ENCODE data around the gene ACLY.
"Not testable (repeated sequence)": the region's sequence is repeated elsewhere in the genome, so short reads cannot be mapped to it uniquely, and the experiment has no call there.

Gene ACLY

GRCh38 chr17:41888332-41888965, 30.3 kb downstream of the ACLY start:
- no peak for TF ChIP-seq CTCF (conservative IDR thresholded peaks at IDR 0.05; ENCODE audit: low read depth, low read length)
- DNase-seq (ENCODE audit: low read depth) = no peak
- H3K4me3 ChIP-seq (ENCODE audit: low read length) = no peak overlapping the region

- DNase-seq (ENCODE audit: low read depth) = no peak
- TF ChIP-seq CTCF (conservative IDR thresholded peaks at IDR 0.05; ENCODE audit: low read depth, low read length) = peak; percentile 17
- no peak overlapping the region for H3K4me3 ChIP-seq (ENCODE audit: low read length)
These were observed 33.0 kb downstream of the ACLY start for GRCh38 chr17:41885733-41886132.

- no peak overlapping the region for H3K4me3 ChIP-seq (ENCODE audit: low read length)
- DNase-seq (ENCODE audit: low read depth) = no peak
- no peak for TF ChIP-seq CTCF (conservative IDR thresholded peaks at IDR 0.05; ENCODE audit: low read depth, low read length)
These were observed 36.0 kb downstream of the ACLY start for GRCh38 chr17:41882756-41883155.

GRCh38 chr17:41880130-41880529, 38.6 kb downstream of the ACLY start:
- no peak overlapping the region for H3K4me3 ChIP-seq (ENCODE audit: low read length)
- no peak for TF ChIP-seq CTCF (conservative IDR thresholded peaks at IDR 0.05; ENCODE audit: low read depth, low read length)
- DNase-seq (ENCODE audit: low read depth) = no peak

- not testable (repeated sequence) for DNase-seq (ENCODE audit: low read depth); H3K4me3 ChIP-seq (ENCODE audit: low read length)
These were observed 44.5 kb downstream of the ACLY start for GRCh38 chr17:41874293-41874670.

- no peak for DNase-seq (ENCODE audit: low read depth)
- H3K4me3 ChIP-seq (ENCODE audit: low read length) = no peak overlapping the region
- no peak for TF ChIP-seq CTCF (conservative IDR thresholded peaks at IDR 0.05; ENCODE audit: low read depth, low read length)
These were observed 45.0 kb downstream of the ACLY start for GRCh38 chr17:41873559-41874292.

- DNase-seq (ENCODE audit: low read depth) = no peak
- H3K4me3 ChIP-seq (ENCODE audit: low read length) = no peak overlapping the region
- no peak for TF ChIP-seq CTCF (conservative IDR thresholded peaks at IDR 0.05; ENCODE audit: low read depth, low read length)
These were observed 47.0 kb downstream of the ACLY start for GRCh38 chr17:41871789-41872188.

Measured in retinal pigment epithelial cell (primary cell).